Dedifferentiated amniotic fluid mesenchymal stem cell (primary cell): ENCODE data around the gene PRRC2A.

ENCODE experiments used
- DNase-seq: peaks from one replicate; pipeline ENCODE4 v3.0.0-alpha.2; 2016; ENCODE audit errors: extremely low spot score

Gene PRRC2A

DNA sequence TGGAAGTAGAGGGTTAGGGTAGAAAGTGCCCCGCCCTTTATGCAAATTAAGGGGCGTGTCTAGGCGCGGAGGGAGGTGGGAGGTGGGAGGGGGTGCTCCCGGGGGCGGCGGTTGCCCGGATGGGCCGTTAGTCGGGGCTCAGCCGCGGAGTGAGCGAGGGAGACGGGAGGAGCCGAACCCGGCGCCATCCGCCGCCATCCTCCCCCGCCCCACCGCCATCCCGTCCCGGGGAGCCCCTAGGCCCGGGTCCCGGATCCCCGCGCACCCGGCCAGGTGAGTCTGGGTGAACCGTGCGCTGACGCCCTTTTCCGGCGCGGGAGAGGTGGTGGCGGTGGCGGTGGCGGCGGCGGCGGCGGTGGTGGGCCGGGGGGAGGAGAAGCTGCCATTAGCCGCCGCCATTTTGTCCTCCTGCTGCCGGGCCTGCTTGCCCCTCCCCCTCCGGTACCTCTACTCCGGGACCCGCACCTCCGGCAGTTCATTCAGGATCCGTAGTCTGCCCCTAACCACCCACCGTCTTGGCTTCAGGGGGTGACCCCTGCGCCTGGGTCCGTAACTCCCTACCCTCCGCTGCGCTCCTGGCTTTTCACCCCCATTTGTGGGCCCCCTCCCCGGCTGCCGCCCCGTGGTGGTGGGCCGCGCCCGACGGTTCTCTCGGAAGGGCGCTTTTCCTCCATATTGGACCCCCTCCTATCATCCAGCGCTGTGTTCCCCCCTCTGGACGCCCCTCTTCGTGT, at the start of gene PRRC2A:
TSS of gene PRRC2A (plus strand) at position 130 of the 734 bp plus-strand sequence. CDS start 2,075 bp downstream, outside the sequence.
- DNase-seq = peak; percentile 20

- DNase-seq = no peak
Observed at GRCh38 chr6:31572041-31572911, 48.2 kb upstream of the PRRC2A start, which contains the start of gene LTA. Gene LTA (plus strand): TSS chr6:31572289. CDS start chr6:31572743, 454 bp downstream.

DNA sequence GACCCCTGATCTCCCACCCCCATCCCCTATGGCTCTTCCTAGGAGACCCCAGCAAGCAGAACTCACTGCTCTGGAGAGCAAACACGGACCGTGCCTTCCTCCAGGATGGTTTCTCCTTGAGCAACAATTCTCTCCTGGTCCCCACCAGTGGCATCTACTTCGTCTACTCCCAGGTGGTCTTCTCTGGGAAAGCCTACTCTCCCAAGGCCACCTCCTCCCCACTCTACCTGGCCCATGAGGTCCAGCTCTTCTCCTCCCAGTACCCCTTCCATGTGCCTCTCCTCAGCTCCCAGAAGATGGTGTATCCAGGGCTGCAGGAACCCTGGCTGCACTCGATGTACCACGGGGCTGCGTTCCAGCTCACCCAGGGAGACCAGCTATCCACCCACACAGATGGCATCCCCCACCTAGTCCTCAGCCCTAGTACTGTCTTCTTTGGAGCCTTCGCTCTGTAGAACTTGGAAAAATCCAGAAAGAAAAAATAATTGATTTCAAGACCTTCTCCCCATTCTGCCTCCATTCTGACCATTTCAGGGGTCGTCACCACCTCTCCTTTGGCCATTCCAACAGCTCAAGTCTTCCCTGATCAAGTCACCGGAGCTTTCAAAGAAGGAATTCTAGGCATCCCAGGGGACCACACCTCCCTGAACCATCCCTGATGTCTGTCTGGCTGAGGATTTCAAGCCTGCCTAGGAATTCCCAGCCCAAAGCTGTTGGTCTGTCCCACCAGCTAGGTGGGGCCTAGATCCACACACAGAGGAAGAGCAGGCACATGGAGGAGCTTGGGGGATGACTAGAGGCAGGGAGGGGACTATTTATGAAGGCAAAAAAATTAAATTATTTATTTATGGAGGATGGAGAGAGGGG, 47.0 kb upstream of the PRRC2A start:
- no peak for DNase-seq

- DNase-seq = no peak
Observed at GRCh38 chr6:31574106-31575061, 46.1 kb upstream of the PRRC2A start.

- DNase-seq = no peak
Observed at GRCh38 chr6:31575335-31575901, 45.1 kb upstream of the PRRC2A start, which contains the start of gene TNF. Gene TNF (plus strand): TSS chr6:31575565. CDS start chr6:31575742, 177 bp downstream.

- DNase-seq = no peak
Observed at GRCh38 chr6:31575952-31576685, 44.4 kb upstream of the PRRC2A start.

- no peak for DNase-seq
Observed at GRCh38 chr6:31576897-31577578, 43.5 kb upstream of the PRRC2A start.

DNA sequence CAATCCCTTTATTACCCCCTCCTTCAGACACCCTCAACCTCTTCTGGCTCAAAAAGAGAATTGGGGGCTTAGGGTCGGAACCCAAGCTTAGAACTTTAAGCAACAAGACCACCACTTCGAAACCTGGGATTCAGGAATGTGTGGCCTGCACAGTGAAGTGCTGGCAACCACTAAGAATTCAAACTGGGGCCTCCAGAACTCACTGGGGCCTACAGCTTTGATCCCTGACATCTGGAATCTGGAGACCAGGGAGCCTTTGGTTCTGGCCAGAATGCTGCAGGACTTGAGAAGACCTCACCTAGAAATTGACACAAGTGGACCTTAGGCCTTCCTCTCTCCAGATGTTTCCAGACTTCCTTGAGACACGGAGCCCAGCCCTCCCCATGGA, 42.9 kb upstream of the PRRC2A start:
- no peak for DNase-seq

GRCh38 chr6:31578184-31579118, 42.1 kb upstream of the PRRC2A start:
- no peak for DNase-seq

- no peak for DNase-seq
Observed at GRCh38 chr6:31579119-31579505, 41.4 kb upstream of the PRRC2A start.

- DNase-seq = no peak
Observed at GRCh38 chr6:31579546-31580437, 40.7 kb upstream of the PRRC2A start.

GRCh38 chr6:31580438-31580740, 40.1 kb upstream of the PRRC2A start:
- no peak for DNase-seq

GRCh38 chr6:31580807-31581433, 39.6 kb upstream of the PRRC2A start:
- peak; percentile 66 for DNase-seq

DNA sequence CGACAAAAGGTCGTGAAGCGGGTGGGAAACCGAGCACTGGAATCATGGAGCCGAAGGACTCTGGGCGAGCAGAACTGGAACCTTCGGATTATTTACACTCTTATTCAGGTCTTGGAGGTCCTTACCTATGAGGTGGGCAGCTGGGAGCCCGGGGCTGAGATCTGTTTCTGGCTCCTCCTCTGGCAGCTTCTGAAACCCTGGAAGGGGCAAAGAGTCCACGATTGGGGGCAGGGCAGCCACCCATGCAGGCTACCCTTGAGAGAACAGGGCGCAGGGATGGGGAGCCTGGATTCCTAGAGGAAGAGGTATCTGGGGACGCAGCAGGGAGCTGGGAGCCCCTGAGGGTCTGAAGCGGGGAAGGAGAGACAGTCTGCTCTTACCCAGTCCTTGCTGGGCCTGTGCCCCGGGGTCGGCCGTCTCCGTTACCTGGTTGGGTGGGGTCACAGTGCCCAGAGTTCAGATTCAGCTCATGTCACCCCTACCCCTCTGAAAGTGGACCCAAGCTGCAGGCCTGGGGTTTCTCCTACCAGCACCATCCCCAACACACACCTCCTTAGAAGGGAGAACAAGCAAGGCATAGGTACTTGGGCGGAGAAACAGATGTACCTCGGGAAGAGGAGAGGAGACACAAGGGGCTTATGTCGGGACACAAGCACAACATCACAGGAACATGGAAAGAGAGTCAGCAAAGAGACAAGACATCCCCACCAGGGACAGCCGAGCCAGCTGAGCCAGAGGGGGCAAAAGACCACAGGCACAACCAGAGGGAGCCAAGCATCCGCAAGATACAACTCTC, 38.9 kb upstream of the PRRC2A start:
- no peak for DNase-seq

- no peak for DNase-seq
Observed at GRCh38 chr6:31582230-31582643, 38.3 kb upstream of the PRRC2A start, which contains the start of gene LTB. Gene LTB (minus strand): TSS chr6:31582424. CDS start chr6:31582417, 7 bp downstream.

DNA sequence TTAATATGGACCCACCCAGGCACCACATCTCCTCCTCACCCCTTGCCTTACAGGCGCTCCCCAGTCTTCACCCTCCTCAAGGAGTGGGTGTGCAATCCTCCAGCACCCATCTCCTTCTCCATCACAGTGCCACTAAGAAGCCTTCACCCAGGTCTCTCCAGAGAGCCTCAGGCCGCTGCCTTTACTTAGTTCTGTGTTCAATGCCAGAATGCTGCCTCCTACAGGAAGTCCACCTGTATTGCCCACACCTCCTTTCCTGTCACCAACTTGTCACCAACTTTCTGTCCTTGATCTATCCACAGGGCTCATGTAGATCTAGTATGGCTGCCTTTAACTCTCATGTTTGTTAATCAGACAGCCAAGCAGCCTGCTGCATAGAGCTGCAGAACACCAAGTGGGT, 35.0 kb upstream of the PRRC2A start:
- no peak for DNase-seq
